IMR-90 (cell line): ENCODE measurements around the gene SDK1. TPM values are rescaled to one million over a fixed set of nuclear protein-coding genes. Genes with fewer than 3 reads are reported as not detected.

Experiments used
- ATAC-seq: fragments of 200-7000 bp; cut with Tn5 transposase; 2 replicates; pipeline ENCODE4 v1.9.1; 2020; ENCODE audit warnings: low read depth, mild to moderate bottlenecking, moderate library complexity
- BruUV-seq: library from RNA; stranded (reverse); fragments of 400-500 nt; replicated peaks from 2 replicates; lab custom pipeline; 2021; lab: Mats Ljungman, UMichigan
- CTCF ChIA-PET: fragments of 300-600 bp; formaldehyde crosslinking; extraction: SDS; loops from one replicate; lab custom pipeline; 2021; ENCODE audit warnings: antibody characterized with exemption; lab: Yijun Ruan, JAX
- POLR2A ChIA-PET: fragments of 300-600 bp; sonication (Branson Sonifier 250); formaldehyde crosslinking; loops from one replicate; lab custom pipeline; 2022; ENCODE audit warnings: antibody characterized with exemption; ENCODE audit not compliant: unreplicated experiment; lab: Charles Lee
- DNase-seq: peaks from one replicate; pipeline ENCODE4 v3.0.0; 2013
- H2AFZ ChIP-seq: replicated peaks from 2 replicates; pipeline ENCODE3; 2013; ENCODE audit warnings: low read length, mild to moderate bottlenecking; ENCODE audit not compliant: poor library complexity
- H2AK5ac ChIP-seq: 2 replicates; pipeline ENCODE4 v1.6.1; 2013; ENCODE audit warnings: low read depth, low read length, inconsistent platforms
- H2AK9ac ChIP-seq: replicated peaks from 2 replicates; pipeline ENCODE3; 2013; ENCODE audit warnings: mild to moderate bottlenecking, low read depth, low read length, moderate library complexity; ENCODE audit not compliant: poor library complexity
- H2BK120ac ChIP-seq: 2 replicates; pipeline ENCODE4 v1.6.1; 2013; ENCODE audit warnings: low read depth, low read length, inconsistent platforms
- H2BK15ac ChIP-seq: 3 replicates; pipeline ENCODE4 v1.6.1; 2013; ENCODE audit warnings: low read depth, low read length, inconsistent platforms
- H2BK20ac ChIP-seq: 2 replicates; pipeline ENCODE4 v1.6.1; 2013; ENCODE audit warnings: low read depth, mild to moderate bottlenecking, inconsistent platforms, low read length, moderate library complexity
- H2BK5ac ChIP-seq: 2 replicates; pipeline ENCODE4 v1.6.1; 2013; ENCODE audit warnings: mild to moderate bottlenecking, low read depth, low read length, inconsistent platforms; ENCODE audit not compliant: poor library complexity, severe bottlenecking
- H3K14ac ChIP-seq: replicated peaks from 2 replicates; pipeline ENCODE4 v1.6.1; 2013; ENCODE audit warnings: low read depth, low read length, inconsistent platforms
- H3K18ac ChIP-seq: 2 replicates; pipeline ENCODE4 v1.6.1; 2013; ENCODE audit warnings: low read depth, low read length, control low read depth
- H3K23ac ChIP-seq: 2 replicates; pipeline ENCODE4 v1.6.1; 2013; ENCODE audit warnings: low read depth, low read length, inconsistent platforms
- H3K27ac ChIP-seq: 2 replicates; pipeline ENCODE4 v1.5.1; 2013; ENCODE audit warnings: mild to moderate bottlenecking, control low read depth, low read length; ENCODE audit not compliant: insufficient read depth
- H3K27me3 ChIP-seq: 2 replicates; pipeline ENCODE4 v1.6.1; 2013; ENCODE audit warnings: low read length; ENCODE audit not compliant: control insufficient read depth, insufficient read depth
- H3K36me3 ChIP-seq: 2 replicates; pipeline ENCODE4 v1.6.1; 2013; ENCODE audit warnings: low read length, mixed read lengths; ENCODE audit not compliant: control insufficient read depth, insufficient read depth
- H3K4ac ChIP-seq: 2 replicates; pipeline ENCODE4 v1.6.1; 2013; ENCODE audit warnings: low read depth, low read length, inconsistent platforms
- H3K4me1 ChIP-seq: 2 replicates; pipeline ENCODE4 v1.6.1; 2013; ENCODE audit warnings: low read length, mixed read lengths; ENCODE audit not compliant: control insufficient read depth, insufficient read depth
- H3K4me2 ChIP-seq: 2 replicates; pipeline ENCODE4 v1.6.1; 2013; ENCODE audit warnings: low read depth, mild to moderate bottlenecking, control low read depth, low read length, moderate library complexity
- H3K4me3 ChIP-seq: 2 replicates; pipeline ENCODE4 v1.5.1; 2013; ENCODE audit warnings: low read depth, mild to moderate bottlenecking, control low read depth, low read length, moderate library complexity; ENCODE audit not compliant: insufficient read depth
- H3K56ac ChIP-seq: 2 replicates; pipeline ENCODE4 v1.6.1; 2013; ENCODE audit warnings: low read length, inconsistent platforms; ENCODE audit not compliant: insufficient read depth; ENCODE audit errors: extremely low read depth
- H3K79me1 ChIP-seq, 2 experiments: 2 replicates each; pipeline ENCODE4 v1.6.1; 2013; ENCODE audit warnings: low read length in 2 of 2, inconsistent platforms in 1 of 2, low read depth in 1 of 2
- H3K9ac ChIP-seq: 2 replicates; pipeline ENCODE4 v1.6.1; 2013; ENCODE audit warnings: low read depth, low read length, control low read depth
- H3K9me1 ChIP-seq: 2 replicates; pipeline ENCODE4 v1.6.1; 2013; ENCODE audit warnings: low read length, inconsistent platforms; ENCODE audit not compliant: insufficient read depth
- H3K9me3 ChIP-seq: 2 replicates; pipeline ENCODE4 v1.6.1; 2013; ENCODE audit warnings: low read length; ENCODE audit not compliant: control insufficient read depth, insufficient read depth
- H4K20me1 ChIP-seq: 2 replicates; pipeline ENCODE4 v1.6.1; 2013; ENCODE audit warnings: low read length, inconsistent platforms; ENCODE audit not compliant: insufficient read depth
- H4K5ac ChIP-seq: 2 replicates; pipeline ENCODE4 v1.6.1; 2013; ENCODE audit warnings: mild to moderate bottlenecking, low read depth, low read length, control low read depth
- H4K8ac ChIP-seq, 2 experiments: 2 replicates each; pipeline ENCODE4 v1.6.1; 2013; ENCODE audit warnings: low read depth in 2 of 2, low read length in 2 of 2, control low read depth in 1 of 2, inconsistent platforms in 1 of 2
- H4K91ac ChIP-seq: 2 replicates; pipeline ENCODE4 v1.6.1; 2013; ENCODE audit warnings: low read depth, low read length, inconsistent platforms; ENCODE audit not compliant: insufficient read depth
- BHLHE40 ChIP-seq: fragments of 150-350 bp; IDR thresholded peaks from 2 replicates; pipeline ENCODE4 v1.6.1; 2016; ENCODE audit warnings: mild to moderate bottlenecking, low read depth, low read length
- CEBPB ChIP-seq: IDR thresholded peaks from 2 replicates; pipeline ENCODE4 v1.6.1; 2012; ENCODE audit warnings: low read depth, low read length, improper control_type of control experiment
- CHD1 ChIP-seq: IDR thresholded peaks from 2 replicates; pipeline ENCODE4 v1.6.1; 2012; ENCODE audit warnings: low read depth, low read length, improper control_type of control experiment
- CTCF ChIP-seq: conservative IDR thresholded peaks from 2 replicates; pipeline ENCODE4 v1.5.1; 2012; ENCODE audit warnings: mild to moderate bottlenecking, low read depth, low read length, improper control_type of control experiment
- ELK1 ChIP-seq: fragments of 150-350 bp; IDR thresholded peaks from 2 replicates; pipeline ENCODE4 v1.6.1; 2016; ENCODE audit warnings: low read depth, mild to moderate bottlenecking, low read length, moderate library complexity, borderline replicate concordance
- FOS ChIP-seq: fragments of 150-350 bp; IDR thresholded peaks from 2 replicates; pipeline ENCODE4 v1.6.1; 2016; ENCODE audit warnings: low read depth, low read length
- MAFK ChIP-seq: IDR thresholded peaks from 2 replicates; pipeline ENCODE4 v1.6.1; 2012; ENCODE audit warnings: low read depth, low read length, improper control_type of control experiment
- MAZ ChIP-seq: IDR thresholded peaks from 2 replicates; pipeline ENCODE4 v1.6.1; 2012; ENCODE audit warnings: low read depth, mild to moderate bottlenecking, low read length, improper control_type of control experiment, moderate library complexity, borderline replicate concordance
- MXI1 ChIP-seq: IDR thresholded peaks from 2 replicates; pipeline ENCODE4 v1.6.1; 2012; ENCODE audit warnings: low read depth, mild to moderate bottlenecking, low read length, moderate library complexity, borderline replicate concordance
- NFE2L2 ChIP-seq: fragments of 150-350 bp; IDR thresholded peaks from 2 replicates; pipeline ENCODE4 v1.6.1; 2016; ENCODE audit warnings: low read depth, mild to moderate bottlenecking, low read length
- POLR2A ChIP-seq: IDR thresholded peaks from 2 replicates; pipeline ENCODE4 v1.6.1; 2012; ENCODE audit warnings: mild to moderate bottlenecking, low read depth, low read length
- RAD21 ChIP-seq: IDR thresholded peaks from 2 replicates; pipeline ENCODE4 v1.6.1; 2012; ENCODE audit warnings: low read length, improper control_type of control experiment
- RCOR1 ChIP-seq: IDR thresholded peaks from 2 replicates; pipeline ENCODE4 v1.6.1; 2012; ENCODE audit warnings: mild to moderate bottlenecking, low read length, improper control_type of control experiment; ENCODE audit not compliant: insufficient replicate concordance
- RFX5 ChIP-seq: IDR thresholded peaks from 2 replicates; pipeline ENCODE4 v1.8.0; 2012; ENCODE audit warnings: low read depth, mild to moderate bottlenecking, low read length, moderate library complexity
- SMC3 ChIP-seq: fragments of 150-350 bp; IDR thresholded peaks from 2 replicates; pipeline ENCODE4 v1.6.1; 2016; ENCODE audit warnings: low read depth, mild to moderate bottlenecking, antibody characterized with exemption, low read length, moderate library complexity
- WGBS, 2 experiments: methylation state at CpG; one replicate each; pipeline versions ENCODE4 v1.1.5 to v1.1.7; 2013; ENCODE audit warnings: missing lambda C conversion rate in 2 of 2; ENCODE audit not compliant: insufficient read length in 1 of 2; ENCODE audit errors: extremely low coverage in 2 of 2; 5-methylcytosine and 5-hydroxymethylcytosine counted together
- dilution Hi-C: fragments of 300-500 bp; cut with HindIII; formaldehyde crosslinking; loops from one replicate; pipeline ENCODE4 v1.14.3; 2018; ENCODE audit warnings: low sequenced_read_pairs; ENCODE audit not compliant: unreplicated experiment
- in situ Hi-C: fragments of 300-500 bp; cut with MboI; formaldehyde crosslinking; loops from 3 replicates; pipeline ENCODE4 v1.14.3; 2019; ENCODE audit warnings: low sequenced_read_pairs, inconsistent platforms, mixed read lengths
- intact Hi-C: fragments of 100-400 bp; cut with micrococcal nuclease; formaldehyde crosslinking; loops from 2 replicates; pipeline ENCODE4 v1.10.0; 2022
- polyA plus RNA-seq, 3 experiments: library from polyadenylated mRNA; depleted of rRNA; stranded (reverse); fragments of >200 nt; gene quantifications; 2 replicates each; pipeline ENCODE4 v1.2.3, GENCODE V29; 2012; ENCODE audit warnings: low replicate concordance in 1 of 3
- total RNA-seq: library from RNA; depleted of rRNA; stranded (reverse); fragments of >200 nt; gene quantifications from 2 replicates; pipeline ENCODE4 v1.2.3, GENCODE V29; 2012
- TF ChIP-seq, protein P1 (sequence below): fragments of 150-350 bp; IDR thresholded peaks from 2 replicates; pipeline ENCODE4 v1.6.1; 2017; ENCODE audit warnings: mild to moderate bottlenecking, antibody characterized with exemption, low read length, low read depth

SDK1 gene
- total and polyA plus RNA-seq, 2 of the 4 experiments (the other 2 are of a cell fraction), result 1.5 to 1.6 TPM

GRCh38 chr7:3551536-3551935 lies 250.5 kb downstream of the SDK1 start:
- H3K4me2 ChIP-seq, result no peak overlapping the region
- in situ Hi-C loops (no loop called here), dilution Hi-C loops (no loop called here), intact Hi-C loops (no loop called here)
- H2AK5ac ChIP-seq, result no peak overlapping the region
- no peaks in the 10 kb centered on the region for H3K4me1 ChIP-seq
- H2BK15ac ChIP-seq, result no peak overlapping the region
- H2BK20ac ChIP-seq, result no peak overlapping the region
- TF ChIP-seq SMC3 (no peak), POLR2A (no peak), BHLHE40 (no peak), RAD21 (no peak), MXI1 (no peak), RFX5 (no peak), MAZ (no peak), RCOR1 (no peak), MAFK (no peak), NFE2L2 (no peak), CTCF (no peak), CHD1 (no peak), CEBPB (no peak), ELK1 (no peak), FOS (no peak)
- TF ChIP-seq, protein P1, sequence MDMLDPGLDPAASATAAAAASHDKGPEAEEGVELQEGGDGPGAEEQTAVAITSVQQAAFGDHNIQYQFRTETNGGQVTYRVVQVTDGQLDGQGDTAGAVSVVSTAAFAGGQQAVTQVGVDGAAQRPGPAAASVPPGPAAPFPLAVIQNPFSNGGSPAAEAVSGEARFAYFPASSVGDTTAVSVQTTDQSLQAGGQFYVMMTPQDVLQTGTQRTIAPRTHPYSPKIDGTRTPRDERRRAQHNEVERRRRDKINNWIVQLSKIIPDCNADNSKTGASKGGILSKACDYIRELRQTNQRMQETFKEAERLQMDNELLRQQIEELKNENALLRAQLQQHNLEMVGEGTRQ, result no peak
- H2BK120ac ChIP-seq, result no peak overlapping the region
- BruUV-seq, result no TSS peak
- ATAC-seq, result no peak
- H4K8ac ChIP-seq, result no peak overlapping the region
- no peak overlapping the region for H3K9ac ChIP-seq
- H3K18ac ChIP-seq, result no peak overlapping the region
- no peaks in the 10 kb centered on the region; the same call in 1 of the 2 replicates for H3K9me3 ChIP-seq
- no peaks in the 10 kb centered on the region for H3K79me1 ChIP-seq
- H3K4ac ChIP-seq, result no peak overlapping the region
- H2BK5ac ChIP-seq, result no peak overlapping the region
- H3K14ac ChIP-seq, result no peak overlapping the region
- H3K36me3 ChIP-seq, result no peaks in the 10 kb centered on the region
- ChIA-PET CTCF (interaction anchor here (0.6 kb wide), 1 partner anchor 136 kb away, joined by 6 read pairs; no protein-coding TSS in a partner anchor), POLR2A (no interaction called here)
- H3K4me3 ChIP-seq, result no peak overlapping the region
- H4K5ac ChIP-seq, result no peak overlapping the region
- no peaks in the 10 kb centered on the region for H4K20me1 ChIP-seq
- H2AFZ ChIP-seq, result no peak overlapping the region
- no peak overlapping the region for H3K27ac ChIP-seq
- no peak overlapping the region for H3K56ac ChIP-seq
- H2AK9ac ChIP-seq, result no peak overlapping the region
- no peak for DNase-seq
- no peaks in the 10 kb centered on the region for H3K9me1 ChIP-seq
- no peak overlapping the region for H4K91ac ChIP-seq
- H3K23ac ChIP-seq, result no peak overlapping the region
- no peaks in the 10 kb centered on the region; the same call in 1 of the 2 replicates for H3K27me3 ChIP-seq
- WGBS, 2 experiments, result 100% methylated on average over 1 of the region's 6 CpGs; no CpG with 5 or more reads in 1 of the 2 experiments
